ENCODE data around the gene AGT. TPM values are rescaled to one million over a fixed set of nuclear protein-coding genes. Genes with fewer than 3 reads are reported as not detected.

AGT gene
- total RNA-seq, 4 donors from 2014 or later: 17.3 to 49.6 (median 34.5) TPM

GRCh38 chr1:230677200-230677599 is 36.7 kb downstream of the AGT start:
- peaks cover 0 to 60% of the 10 kb centered on the region in 2 donors for H3K36me3 ChIP-seq
- DNase-seq: no peak
- no peak for ATAC-seq
- in situ Hi-C loops (cut with MboI; ENCODE audit: low sequenced_read_pairs in 4 of 4): no loop called here
- no peaks in the 10 kb centered on the region for H3K27me3 ChIP-seq
- intact Hi-C loops (cut with DNase I; ENCODE audit: low total_unique reads): no loop called here
- H3K9me3 ChIP-seq: no peaks in the 10 kb centered on the region
- H3K4me1 ChIP-seq: peaks cover 9 to 10% of the 10 kb centered on the region in 2 donors
- no peak for TF ChIP-seq POLR2A (IDR thresholded peaks at IDR 0.05)
- H3K27ac ChIP-seq: no peak overlapping the region
- H3K4me3 ChIP-seq: no peak overlapping the region

GRCh38 chr1:230674581-230674980 is 39.3 kb downstream of the AGT start:
- H3K27ac ChIP-seq: no peak overlapping the region
- no peaks in the 10 kb centered on the region for H3K4me1 ChIP-seq
- H3K36me3 ChIP-seq: peaks cover 0 to 75% of the 10 kb centered on the region in 2 donors
- no peak overlapping the region for H3K4me3 ChIP-seq
- H3K27me3 ChIP-seq: no peaks in the 10 kb centered on the region
- no peak for TF ChIP-seq POLR2A (IDR thresholded peaks at IDR 0.05)
- no peak for TF ChIP-seq CTCF (IDR thresholded peaks at IDR 0.05 in 4 of 5, conservative IDR thresholded peaks at IDR 0.05 in 1 of 5)
- in situ Hi-C loops (cut with MboI; ENCODE audit: low sequenced_read_pairs in 4 of 4): no loop called here
- intact Hi-C loops (cut with DNase I; ENCODE audit: low total_unique reads): no loop called here
- H3K9me3 ChIP-seq: no peaks in the 10 kb centered on the region
- DNase-seq (no peak), ATAC-seq (no peak)

- no peak for TF ChIP-seq POLR2A (IDR thresholded peaks at IDR 0.05)
- no peak for TF ChIP-seq CTCF (IDR thresholded peaks at IDR 0.05 in 4 of 5, conservative IDR thresholded peaks at IDR 0.05 in 1 of 5)
- H3K4me3 ChIP-seq: no peak overlapping the region
- in situ Hi-C loops (cut with MboI; ENCODE audit: low sequenced_read_pairs in 4 of 4): no loop called here
- no peak for DNase-seq
- H3K36me3 ChIP-seq: peaks cover 2 to 69% of the 10 kb centered on the region in 2 donors
- ATAC-seq: no peak
- no peaks in the 10 kb centered on the region for H3K4me1 ChIP-seq
- no peak overlapping the region for H3K27ac ChIP-seq
- intact Hi-C loops (cut with DNase I; ENCODE audit: low total_unique reads): no loop called here
- H3K27me3 ChIP-seq: no peaks in the 10 kb centered on the region
- no peaks in the 10 kb centered on the region for H3K9me3 ChIP-seq
Observed at GRCh38 chr1:230669543-230669942, 44.4 kb downstream of the AGT start.

GRCh38 chr1:230668227-230668626 is 45.7 kb downstream of the AGT start:
- H3K4me3 ChIP-seq: no peak overlapping the region
- intact Hi-C loops (cut with DNase I; ENCODE audit: low total_unique reads): no loop called here
- DNase-seq (no peak), ATAC-seq (no peak)
- TF ChIP-seq CTCF (IDR thresholded peaks at IDR 0.05 in 4 of 5, conservative IDR thresholded peaks at IDR 0.05 in 1 of 5) (no peak), POLR2A (IDR thresholded peaks at IDR 0.05) (no peak)
- no peaks in the 10 kb centered on the region for H3K27me3 ChIP-seq
- H3K4me1 ChIP-seq: no peaks in the 10 kb centered on the region
- in situ Hi-C loops (cut with MboI; ENCODE audit: low sequenced_read_pairs in 4 of 4): no loop called here
- peaks cover 2 to 82% of the 10 kb centered on the region in 2 donors for H3K36me3 ChIP-seq
- no peaks in the 10 kb centered on the region for H3K9me3 ChIP-seq
- H3K27ac ChIP-seq: no peak overlapping the region

- intact Hi-C loops (cut with DNase I; ENCODE audit: low total_unique reads) (no loop called here), in situ Hi-C loops (cut with MboI; ENCODE audit: low sequenced_read_pairs in 4 of 4) (no loop called here)
- TF ChIP-seq CTCF (IDR thresholded peaks at IDR 0.05 in 4 of 5, conservative IDR thresholded peaks at IDR 0.05 in 1 of 5) (no peak), POLR2A (IDR thresholded peaks at IDR 0.05) (no peak)
Observed at GRCh38 chr1:230661976-230662375, 51.9 kb downstream of the AGT start.

More at GRCh38 chr1:230661976-230662375, 51.9 kb downstream of the AGT start:
- Histone ChIP-seq H3K36me3 (peaks cover under 1 to 70% of the 10 kb centered on the region in 2 donors), H3K27ac (no peak overlapping the region), H3K4me3 (no peak overlapping the region), H3K9me3 (no peaks in the 10 kb centered on the region), H3K4me1 (no peaks in the 10 kb centered on the region), H3K27me3 (no peaks in the 10 kb centered on the region)
- DNase-seq (no peak), ATAC-seq (no peak)

Data from gastrocnemius medialis (tissue), 4 donors.